ENCODE measurements around the gene MDM2. TPM values are rescaled to one million over a fixed set of nuclear protein-coding genes. Genes with fewer than 3 reads are reported as not detected.

Gene MDM2
- total and polyA plus RNA-seq, 2 donors (not counting 3 experiments of a cell fraction or from before 2014, with no cell fraction given) = 16.7 to 270 TPM

DNA sequence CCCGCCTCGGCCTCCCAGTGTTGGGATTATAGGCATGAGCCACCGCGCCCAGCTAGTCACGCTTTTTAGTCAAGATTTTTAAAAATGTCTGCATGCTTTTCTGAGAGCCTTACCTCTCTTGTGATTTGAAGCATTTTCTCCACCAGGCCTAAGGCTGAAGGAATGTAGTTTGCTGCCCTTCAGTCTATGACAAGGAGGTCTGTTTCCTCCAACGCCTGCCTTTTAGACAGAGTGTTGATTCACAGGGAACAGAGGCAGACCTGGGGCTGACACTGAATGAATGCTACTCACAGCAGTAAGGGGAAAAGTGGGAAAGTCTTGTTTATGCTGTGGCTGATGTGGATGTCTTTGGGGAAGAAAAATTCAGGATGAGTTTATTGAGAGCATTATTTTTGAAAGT is 27.2 kb upstream of the MDM2 start:
- no peaks in the 10 kb centered on the region for H3K79me2 ChIP-seq (ENCODE audit: control insufficient read depth, insufficient read depth, low read length)
- H3K9me1 ChIP-seq (replicated peaks; ENCODE audit: control insufficient read depth, extremely low read depth, insufficient read depth, low read length) = no peaks in the 10 kb centered on the region
- no TSS peak for BruUV-seq (replicated peaks)
- no peak overlapping the region for H2AFZ ChIP-seq (ENCODE audit: low read depth, low read length)
- ChIA-PET CTCF (interaction anchor here (1.3 kb wide), 1 partner anchor 10 kb away, joined by 4 read pairs; no protein-coding TSS in a partner anchor), POLR2A (no interaction called here)
- no peaks in the 10 kb centered on the region for H4K20me1 ChIP-seq (replicated peaks; ENCODE audit: control insufficient read depth, extremely low read depth, insufficient read depth, low read length)
- H3K36me3 ChIP-seq (ENCODE audit: control insufficient read depth in 2 of 2, extremely low read depth in 1 of 2, insufficient read depth in 2 of 2, low read length in 2 of 2) = no peaks in the 10 kb centered on the region
- no peaks in the 10 kb centered on the region for H3K9me3 ChIP-seq (replicated peaks; ENCODE audit: control insufficient read depth, insufficient read depth, low read length)
- no peak overlapping the region for H3K4me2 ChIP-seq (ENCODE audit: insufficient read depth, low read length)
- no peak overlapping the region for H3K4me3 ChIP-seq (replicated peaks in 1 of 3; ENCODE audit: insufficient read depth in 1 of 3, low read depth in 1 of 3, low read length in 3 of 3)
- FAIRE-seq (no peak), DNase-seq (ENCODE audit: low read depth, low spot score) (no peak)
- H3K27ac ChIP-seq (ENCODE audit: insufficient read depth, low read depth, low read length) = no peak overlapping the region
- H3K9ac ChIP-seq (replicated peaks; ENCODE audit: extremely low read depth, insufficient read depth, low read length) = no peak overlapping the region
- H3K4me1 ChIP-seq (ENCODE audit: control insufficient read depth, extremely low read depth, insufficient read depth, low read length) = no peaks in the 10 kb centered on the region
- dilution Hi-C loops (cut with MboI; ENCODE audit: extremely low pct_ligation_motif_present, low sequenced_read_pairs) (no loop called here), intact Hi-C loops (cut with micrococcal nuclease) (no loop called here)
- H3K27me3 ChIP-seq (ENCODE audit: control insufficient read depth in 2 of 2, insufficient read depth in 2 of 2, low read length in 2 of 2) = no peaks in the 10 kb centered on the region
- TF ChIP-seq EZH2 (IDR thresholded peaks at IDR 0.05; ENCODE audit: borderline replicate concordance, low read depth, low read length, severe bottlenecking) = no peak
- no peak for TF ChIP-seq JUN (IDR thresholded peaks at IDR 0.05; ENCODE audit: borderline replicate concordance, insufficient read depth, insufficient read length, low read depth)
- no peak for TF ChIP-seq POLR2AphosphoS5 (IDR thresholded peaks at IDR 0.05; ENCODE audit: insufficient read depth, low read depth, low read length)
- TF ChIP-seq POLR2A (IDR thresholded peaks at IDR 0.05; ENCODE audit: low read depth, low read length) = no peak
- no peak for TF ChIP-seq FOS (IDR thresholded peaks at IDR 0.05; ENCODE audit: borderline replicate concordance, insufficient read depth, low read length)
- TF ChIP-seq GATA2 (IDR thresholded peaks at IDR 0.05; ENCODE audit: insufficient read depth, insufficient read length, low read depth, low read length) = no peak
- TF ChIP-seq CTCF (IDR thresholded peaks at IDR 0.05; ENCODE audit: extremely low read depth in 1 of 2, insufficient read depth in 1 of 2, low read depth in 1 of 2, low read length in 2 of 2) = no peak
